Measurements from ENCODE around the gene CACFD1. TPM values are rescaled to one million over a fixed set of nuclear protein-coding genes. Genes with fewer than 3 reads are reported as not detected.

CACFD1 gene
- polyA plus RNA-seq, 1 experiment: 9.2 TPM

DNA sequence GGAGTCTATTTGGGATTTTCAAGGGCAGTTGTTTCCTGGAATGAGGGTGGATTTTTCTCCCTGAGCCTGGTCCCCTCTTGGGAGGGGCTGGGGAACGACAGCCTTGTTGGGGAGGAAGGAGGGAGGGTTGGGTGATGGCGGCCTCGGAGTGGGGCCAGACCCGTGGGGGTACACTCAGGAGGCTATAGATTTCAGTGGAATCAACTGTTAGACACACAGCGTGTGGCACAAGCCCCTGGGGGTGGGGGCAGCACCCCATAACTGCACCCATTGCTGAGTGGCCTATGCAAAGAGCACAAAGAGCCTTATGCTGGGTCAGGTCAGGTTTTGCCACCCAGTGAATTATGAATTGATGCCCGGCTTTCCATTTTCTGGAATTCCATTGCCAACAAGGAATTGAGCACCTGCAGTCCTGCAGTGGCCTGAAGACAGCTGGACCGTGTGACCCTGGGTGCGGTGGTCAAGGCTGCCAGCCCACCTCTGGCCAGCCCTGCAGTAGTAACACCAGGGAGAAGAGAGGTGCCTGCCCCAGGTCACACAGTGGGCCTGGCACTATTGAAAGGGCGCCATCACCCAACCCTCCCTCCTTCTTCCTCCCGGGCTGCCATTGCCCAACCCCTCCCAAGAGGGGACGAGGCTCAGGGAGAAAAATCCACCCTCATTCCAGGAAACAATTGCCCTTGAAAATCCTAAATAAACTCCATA lies 56.6 kb downstream of the CACFD1 start:
- ChIA-PET POLR2A (no interaction called here), CTCF (no interaction called here)
- H3K27ac ChIP-seq (ENCODE audit: low read depth, low read length): no peak overlapping the region
- no peak overlapping the region for H3K4me3 ChIP-seq (ENCODE audit: low read depth, low read length)
- no peak for DNase-seq (ENCODE audit: low read depth, low spot score)
- peaks cover 10% of the 10 kb centered on the region; the same call in 1 of the 2 replicates for H3K9me3 ChIP-seq (ENCODE audit: control insufficient read depth, insufficient read depth, low read length)
- TF ChIP-seq, protein P1, sequence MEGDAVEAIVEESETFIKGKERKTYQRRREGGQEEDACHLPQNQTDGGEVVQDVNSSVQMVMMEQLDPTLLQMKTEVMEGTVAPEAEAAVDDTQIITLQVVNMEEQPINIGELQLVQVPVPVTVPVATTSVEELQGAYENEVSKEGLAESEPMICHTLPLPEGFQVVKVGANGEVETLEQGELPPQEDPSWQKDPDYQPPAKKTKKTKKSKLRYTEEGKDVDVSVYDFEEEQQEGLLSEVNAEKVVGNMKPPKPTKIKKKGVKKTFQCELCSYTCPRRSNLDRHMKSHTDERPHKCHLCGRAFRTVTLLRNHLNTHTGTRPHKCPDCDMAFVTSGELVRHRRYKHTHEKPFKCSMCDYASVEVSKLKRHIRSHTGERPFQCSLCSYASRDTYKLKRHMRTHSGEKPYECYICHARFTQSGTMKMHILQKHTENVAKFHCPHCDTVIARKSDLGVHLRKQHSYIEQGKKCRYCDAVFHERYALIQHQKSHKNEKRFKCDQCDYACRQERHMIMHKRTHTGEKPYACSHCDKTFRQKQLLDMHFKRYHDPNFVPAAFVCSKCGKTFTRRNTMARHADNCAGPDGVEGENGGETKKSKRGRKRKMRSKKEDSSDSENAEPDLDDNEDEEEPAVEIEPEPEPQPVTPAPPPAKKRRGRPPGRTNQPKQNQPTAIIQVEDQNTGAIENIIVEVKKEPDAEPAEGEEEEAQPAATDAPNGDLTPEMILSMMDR (IDR thresholded peaks at IDR 0.05; ENCODE audit: low read depth, low read length): no peak
- peaks cover 49% of the 10 kb centered on the region for H3K27me3 ChIP-seq (ENCODE audit: control insufficient read depth, insufficient read depth, low read length)

DNA sequence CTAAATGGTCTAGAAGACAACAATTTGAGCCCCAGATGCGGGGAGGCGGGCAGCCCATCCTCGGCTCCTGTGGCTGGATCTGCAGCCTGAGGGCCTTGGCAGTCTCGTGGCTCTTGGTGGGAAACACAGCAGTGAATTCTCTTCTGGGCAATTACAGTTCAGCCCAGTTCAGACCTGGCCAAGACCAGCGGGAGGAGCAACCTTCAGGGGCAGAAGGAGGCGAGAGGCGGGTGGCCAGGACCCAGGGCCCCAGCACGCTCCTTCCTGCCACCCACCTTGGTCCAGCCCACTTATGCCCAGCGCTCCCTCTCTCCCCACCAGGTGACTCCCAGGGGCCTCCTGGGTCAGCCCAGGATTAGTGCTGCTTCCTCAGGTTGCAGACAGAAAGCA lies 57.2 kb downstream of the CACFD1 start:
- peaks cover 5% of the 10 kb centered on the region; the same call in 1 of the 2 replicates for H3K9me3 ChIP-seq (ENCODE audit: control insufficient read depth, insufficient read depth, low read length)
- DNase-seq (ENCODE audit: low read depth, low spot score): no peak
- ChIA-PET CTCF (interaction anchor here (0.5 kb wide), 1 partner anchor 414 kb away, joined by 3 read pairs; no protein-coding TSS in a partner anchor), POLR2A (no interaction called here)
- H3K4me3 ChIP-seq (ENCODE audit: low read depth, low read length): no peak overlapping the region
- H3K27me3 ChIP-seq (ENCODE audit: control insufficient read depth, insufficient read depth, low read length): peaks cover 54% of the 10 kb centered on the region
- no peak overlapping the region for H3K27ac ChIP-seq (ENCODE audit: low read depth, low read length)
- TF ChIP-seq, protein P1 (IDR thresholded peaks at IDR 0.05; ENCODE audit: low read depth, low read length): no peak

DNA sequence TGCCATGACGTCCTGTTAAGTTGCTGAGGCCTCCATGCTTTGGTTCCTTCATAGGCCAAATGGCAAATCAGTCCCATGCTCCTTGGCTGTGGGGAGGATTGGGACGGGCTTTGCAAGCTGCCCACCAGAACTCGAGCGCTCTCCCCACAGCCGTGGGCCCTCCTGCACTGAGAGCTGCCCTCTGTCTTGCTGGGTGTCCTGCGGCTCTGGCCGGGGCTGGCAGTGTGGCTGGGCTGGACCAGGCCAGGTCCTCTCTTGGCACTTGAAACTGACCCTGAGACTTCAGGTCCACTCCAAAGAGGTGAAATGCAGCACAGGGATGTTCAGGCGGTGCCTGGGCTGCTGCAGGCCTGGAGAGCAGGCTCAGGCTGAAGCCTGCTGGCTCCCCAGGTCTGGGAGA lies 57.9 kb downstream of the CACFD1 start:
- H3K27ac ChIP-seq (ENCODE audit: low read depth, low read length): no peak overlapping the region
- TF ChIP-seq, protein P1 (IDR thresholded peaks at IDR 0.05; ENCODE audit: low read depth, low read length): no peak
- ChIA-PET CTCF (interaction anchor here (0.5 kb wide), 1 partner anchor 24 kb away, joined by 3 read pairs; no protein-coding TSS in a partner anchor), POLR2A (no interaction called here)
- H3K4me3 ChIP-seq (ENCODE audit: low read depth, low read length): no peak overlapping the region
- H3K9me3 ChIP-seq (ENCODE audit: control insufficient read depth, insufficient read depth, low read length): peaks cover 3% of the 10 kb centered on the region; the same call in 1 of the 2 replicates
- no peak for DNase-seq (ENCODE audit: low read depth, low spot score)
- H3K27me3 ChIP-seq (ENCODE audit: control insufficient read depth, insufficient read depth, low read length): peaks cover 54% of the 10 kb centered on the region

DNA sequence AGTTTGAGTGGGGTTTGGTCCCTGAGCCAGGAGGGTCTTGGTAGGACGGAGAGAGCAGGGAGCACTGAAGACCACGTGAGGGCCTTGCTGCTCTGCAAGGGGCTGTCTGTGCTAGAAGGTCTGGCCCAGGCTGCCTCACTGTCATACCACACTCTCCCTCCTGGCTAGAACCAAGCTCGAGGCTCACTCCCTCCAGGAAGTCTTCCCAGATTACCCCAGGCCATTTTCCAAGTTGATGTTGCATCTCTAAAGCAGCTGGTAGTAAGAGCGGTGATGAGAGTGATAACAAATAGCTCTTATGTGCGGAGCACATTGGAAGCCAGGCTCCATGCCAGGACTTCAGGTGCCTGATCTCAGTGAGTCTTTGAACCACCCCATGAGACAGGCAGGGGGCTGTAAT lies 58.4 kb downstream of the CACFD1 start:
- ChIA-PET CTCF (interaction anchor here (0.5 kb wide), 1 partner anchor 24 kb away, joined by 3 read pairs; no protein-coding TSS in a partner anchor), POLR2A (no interaction called here)
- Histone ChIP-seq H3K27me3 (ENCODE audit: control insufficient read depth, insufficient read depth, low read length) (peaks cover 54% of the 10 kb centered on the region), H3K9me3 (ENCODE audit: control insufficient read depth, insufficient read depth, low read length) (no peaks in the 10 kb centered on the region), H3K4me3 (ENCODE audit: low read depth, low read length) (no peak overlapping the region), H3K27ac (ENCODE audit: low read depth, low read length) (no peak overlapping the region)
- no peak for DNase-seq (ENCODE audit: low read depth, low spot score)
- TF ChIP-seq, protein P1 (IDR thresholded peaks at IDR 0.05; ENCODE audit: low read depth, low read length): no peak

DNA sequence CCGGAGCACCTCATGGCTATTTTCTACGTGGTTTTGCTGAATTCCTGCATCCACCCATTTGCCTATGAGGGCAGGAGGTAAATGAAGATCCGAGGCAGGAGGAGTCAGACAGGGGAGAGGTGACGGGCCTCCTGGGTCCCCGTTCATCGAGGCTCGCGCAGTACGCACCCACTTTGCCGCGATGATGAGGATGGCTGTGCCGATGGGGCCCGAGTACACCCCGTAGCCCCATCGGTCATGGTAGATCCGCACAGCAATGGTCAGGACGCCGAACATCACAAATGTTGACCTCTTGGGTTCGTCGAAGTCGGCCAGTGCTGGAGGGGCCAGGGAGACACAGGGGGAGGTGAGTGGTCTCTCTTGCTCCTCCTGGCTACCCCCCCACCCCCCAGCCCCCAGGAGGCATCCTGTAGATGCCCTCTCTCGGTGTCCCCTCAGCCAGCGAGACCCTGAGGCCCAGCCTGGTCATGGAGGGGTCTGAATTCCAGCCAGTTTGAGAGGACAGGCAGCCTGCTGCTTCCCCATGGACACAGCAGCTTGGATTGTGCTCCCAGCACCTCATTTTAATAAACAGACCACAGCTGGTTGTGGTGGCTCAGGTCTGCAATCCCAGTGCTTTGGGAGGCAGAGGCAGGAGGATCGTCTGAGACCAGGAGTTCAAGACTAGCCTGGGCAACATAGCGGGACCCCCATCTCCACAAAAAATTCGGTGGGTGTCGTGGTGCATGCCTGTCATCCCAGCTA lies 59.1 kb downstream of the CACFD1 start:
- DNase-seq (ENCODE audit: low read depth, low spot score): no peak
- Histone ChIP-seq H3K4me3 (ENCODE audit: low read depth, low read length) (no peak overlapping the region), H3K27me3 (ENCODE audit: control insufficient read depth, insufficient read depth, low read length) (peaks cover 54% of the 10 kb centered on the region), H3K27ac (ENCODE audit: low read depth, low read length) (no peak overlapping the region), H3K9me3 (ENCODE audit: control insufficient read depth, insufficient read depth, low read length) (no peaks in the 10 kb centered on the region)
- CTCF ChIA-PET: no interaction called here
- TF ChIP-seq, protein P1 (IDR thresholded peaks at IDR 0.05; ENCODE audit: low read depth, low read length): no peak
- POLR2A ChIA-PET: no interaction called here
